ENCODE results near the gene RASAL1. TPM values are rescaled to one million over a fixed set of nuclear protein-coding genes. Genes with fewer than 3 reads are reported as not detected.

Gene RASAL1
- total RNA-seq, 1 experiment from 2014 or later = 16.0 TPM

DNA sequence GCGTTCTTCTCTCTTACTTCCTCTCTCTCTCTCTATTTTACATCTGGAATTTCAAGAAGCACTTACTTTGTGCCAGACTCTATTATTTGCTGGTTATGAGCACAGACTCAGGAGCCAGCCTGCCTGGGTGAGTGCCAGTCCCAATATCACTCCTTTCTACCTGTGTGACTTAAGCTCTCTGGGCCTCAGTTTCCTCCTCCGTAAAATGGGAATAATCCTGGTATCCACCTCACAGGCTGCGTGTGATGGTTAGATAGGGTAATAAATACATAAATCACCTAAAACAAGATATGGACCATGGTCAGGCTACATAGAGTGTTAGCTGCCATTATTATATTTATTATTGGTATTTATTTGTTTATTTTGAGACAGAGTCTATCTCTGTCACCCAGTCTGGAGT, 24.3 kb downstream of the RASAL1 start:
- intact Hi-C loops (cut with micrococcal nuclease) = no loop called here
- no peaks in the 10 kb centered on the region; a peak in 1 of 4 replicates for H3K4me1 ChIP-seq (ENCODE audit: control insufficient read depth in 1 of 2, insufficient read depth in 2 of 2, low read length in 2 of 2)
- no peak overlapping the region for H3K4me3 ChIP-seq (replicated peaks in 1 of 2; ENCODE audit: low read depth in 1 of 2, low read length in 2 of 2)
- H4K20me1 ChIP-seq (ENCODE audit: insufficient read depth) = no peaks in the 10 kb centered on the region
- no peak overlapping the region for H3K9ac ChIP-seq (ENCODE audit: low read length)
- no peak for DNase-seq (ENCODE audit: low read depth, low spot score)
- no peaks in the 10 kb centered on the region for H3K36me3 ChIP-seq (ENCODE audit: control insufficient read depth in 1 of 2, insufficient read depth in 2 of 2, low read length in 2 of 2)
- H3K27ac ChIP-seq (ENCODE audit: low read depth, low read length) = no peak overlapping the region
- ATAC-seq = no peak
- no peaks in the 10 kb centered on the region for H3K79me2 ChIP-seq (ENCODE audit: insufficient read depth, low read length)
- ChIA-PET CTCF (interaction anchor here (1.2 kb wide), 1 partner anchor 24 kb away, joined by 3 read pairs; the partner anchor contains the start of gene RASAL1), RAD21 (ENCODE audit: low non-redundant PET in 1 of 2, low total read pairs in 2 of 2, uncharacterized antibody in 2 of 2, unreplicated experiment in 2 of 2) (no interaction called here), POLR2A (no interaction called here)
- no TSS peak for BruUV-seq (replicated peaks)
- H3K9me3 ChIP-seq (ENCODE audit: control insufficient read depth in 1 of 2, insufficient read depth in 1 of 2, low read depth in 1 of 2, low read length in 2 of 2) = no peaks in the 10 kb centered on the region
- H3K27me3 ChIP-seq (ENCODE audit: insufficient read depth, low read length) = no peaks in the 10 kb centered on the region
- TF ChIP-seq, protein P1, sequence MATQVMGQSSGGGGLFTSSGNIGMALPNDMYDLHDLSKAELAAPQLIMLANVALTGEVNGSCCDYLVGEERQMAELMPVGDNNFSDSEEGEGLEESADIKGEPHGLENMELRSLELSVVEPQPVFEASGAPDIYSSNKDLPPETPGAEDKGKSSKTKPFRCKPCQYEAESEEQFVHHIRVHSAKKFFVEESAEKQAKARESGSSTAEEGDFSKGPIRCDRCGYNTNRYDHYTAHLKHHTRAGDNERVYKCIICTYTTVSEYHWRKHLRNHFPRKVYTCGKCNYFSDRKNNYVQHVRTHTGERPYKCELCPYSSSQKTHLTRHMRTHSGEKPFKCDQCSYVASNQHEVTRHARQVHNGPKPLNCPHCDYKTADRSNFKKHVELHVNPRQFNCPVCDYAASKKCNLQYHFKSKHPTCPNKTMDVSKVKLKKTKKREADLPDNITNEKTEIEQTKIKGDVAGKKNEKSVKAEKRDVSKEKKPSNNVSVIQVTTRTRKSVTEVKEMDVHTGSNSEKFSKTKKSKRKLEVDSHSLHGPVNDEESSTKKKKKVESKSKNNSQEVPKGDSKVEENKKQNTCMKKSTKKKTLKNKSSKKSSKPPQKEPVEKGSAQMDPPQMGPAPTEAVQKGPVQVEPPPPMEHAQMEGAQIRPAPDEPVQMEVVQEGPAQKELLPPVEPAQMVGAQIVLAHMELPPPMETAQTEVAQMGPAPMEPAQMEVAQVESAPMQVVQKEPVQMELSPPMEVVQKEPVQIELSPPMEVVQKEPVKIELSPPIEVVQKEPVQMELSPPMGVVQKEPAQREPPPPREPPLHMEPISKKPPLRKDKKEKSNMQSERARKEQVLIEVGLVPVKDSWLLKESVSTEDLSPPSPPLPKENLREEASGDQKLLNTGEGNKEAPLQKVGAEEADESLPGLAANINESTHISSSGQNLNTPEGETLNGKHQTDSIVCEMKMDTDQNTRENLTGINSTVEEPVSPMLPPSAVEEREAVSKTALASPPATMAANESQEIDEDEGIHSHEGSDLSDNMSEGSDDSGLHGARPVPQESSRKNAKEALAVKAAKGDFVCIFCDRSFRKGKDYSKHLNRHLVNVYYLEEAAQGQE (IDR thresholded peaks at IDR 0.05; ENCODE audit: low read depth) = no peak
- no peak for TF ChIP-seq ELF1 (IDR thresholded peaks at IDR 0.05; ENCODE audit: borderline replicate concordance, low read depth)
- no peak for TF ChIP-seq CBX3 (IDR thresholded peaks at IDR 0.05; ENCODE audit: low read depth)
- no peaks in the 10 kb centered on the region for H3K9me2 ChIP-seq (ENCODE audit: insufficient read depth)
- no peak overlapping the region for H3K4me2 ChIP-seq (ENCODE audit: low read length)
- H2AFZ ChIP-seq (ENCODE audit: low read depth, low read length, poor library complexity, severe bottlenecking) = no peak overlapping the region

DNA sequence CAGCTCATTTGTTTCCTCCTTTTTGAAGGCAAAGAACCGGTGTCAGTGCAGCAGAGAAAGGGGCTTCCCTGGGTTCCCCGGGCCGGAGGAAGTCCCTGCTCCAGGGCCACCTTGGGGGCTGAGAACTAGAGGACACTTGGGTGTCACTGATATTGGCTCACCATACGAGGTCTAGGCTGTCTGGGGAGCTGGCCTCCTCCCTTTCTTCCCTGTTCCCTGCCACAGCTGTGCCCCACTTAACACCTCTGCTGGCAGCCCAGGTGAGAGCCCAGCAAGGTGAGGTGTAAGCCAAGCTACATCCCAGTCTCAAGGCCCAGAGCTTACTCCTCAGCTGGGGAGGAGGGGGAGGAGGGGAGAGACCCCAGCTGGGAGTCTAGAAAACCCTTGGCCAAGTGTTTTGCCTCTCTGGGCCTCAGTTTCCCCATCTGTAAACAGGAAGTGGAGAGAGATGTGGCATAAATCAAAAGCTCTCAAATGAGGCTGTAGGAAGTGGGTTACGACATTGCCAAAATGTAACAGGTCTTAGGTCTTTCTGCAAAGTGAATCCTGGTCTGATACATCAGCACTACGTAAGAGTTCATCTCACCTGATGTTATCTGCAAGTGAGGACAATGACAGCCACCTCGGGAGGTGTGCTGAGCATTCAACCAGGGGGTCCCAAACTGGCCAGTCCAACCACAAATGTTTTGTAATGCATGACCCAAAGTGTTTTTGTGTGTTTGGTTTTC, 25.5 kb downstream of the RASAL1 start:
- TF ChIP-seq, protein P1 (IDR thresholded peaks at IDR 0.05; ENCODE audit: low read depth) = no peak
- no peak for TF ChIP-seq SIN3A (IDR thresholded peaks at IDR 0.05; ENCODE audit: low read depth)
- no peak for TF ChIP-seq EZH2phosphoT487 (IDR thresholded peaks at IDR 0.05; ENCODE audit: borderline replicate concordance)
- no peak for TF ChIP-seq MAX (IDR thresholded peaks at IDR 0.05)
- TF ChIP-seq ZFX (IDR thresholded peaks at IDR 0.05) = no peak
- no peak for TF ChIP-seq EZH2 (IDR thresholded peaks at IDR 0.05)
- TF ChIP-seq ZNF274 (IDR thresholded peaks at IDR 0.05; ENCODE audit: low read depth, low read length) = no peak
- TF ChIP-seq TCF7L2 (IDR thresholded peaks at IDR 0.05; ENCODE audit: borderline replicate concordance, extremely low read depth, insufficient read depth, insufficient read length) = no peak
- no peak for TF ChIP-seq YY1 (IDR thresholded peaks at IDR 0.05; ENCODE audit: extremely low read depth, insufficient replicate concordance, low read depth, low read length)
- H3K4me3 ChIP-seq (replicated peaks in 1 of 2; ENCODE audit: low read depth in 1 of 2, low read length in 2 of 2) = no peak overlapping the region
- ChIA-PET POLR2A (no interaction called here), CTCF (interaction anchor here (1.2 kb wide), 1 partner anchor 25 kb away, joined by 3 read pairs; the partner anchor contains the start of gene RASAL1), RAD21 (ENCODE audit: low non-redundant PET in 1 of 2, low total read pairs in 2 of 2, uncharacterized antibody in 2 of 2, unreplicated experiment in 2 of 2) (no interaction called here)
- no peaks in the 10 kb centered on the region for H3K79me2 ChIP-seq (ENCODE audit: insufficient read depth, low read length)
- H3K36me3 ChIP-seq (ENCODE audit: control insufficient read depth in 1 of 2, insufficient read depth in 2 of 2, low read length in 2 of 2) = no peaks in the 10 kb centered on the region
- no peak for DNase-seq (ENCODE audit: low read depth, low spot score)
- no peak for ATAC-seq
- no peak overlapping the region for H3K9ac ChIP-seq (ENCODE audit: low read length)
- no peaks in the 10 kb centered on the region for H3K27me3 ChIP-seq (ENCODE audit: insufficient read depth, low read length)
- H3K9me2 ChIP-seq (ENCODE audit: insufficient read depth) = no peaks in the 10 kb centered on the region
- intact Hi-C loops (cut with micrococcal nuclease) = no loop called here
- H3K4me2 ChIP-seq (ENCODE audit: low read length) = no peak overlapping the region
- no peaks in the 10 kb centered on the region for H4K20me1 ChIP-seq (ENCODE audit: insufficient read depth)
- H3K4me1 ChIP-seq (ENCODE audit: control insufficient read depth in 1 of 2, insufficient read depth in 2 of 2, low read length in 2 of 2) = no peaks in the 10 kb centered on the region; a peak in 1 of 4 replicates
- H3K9me3 ChIP-seq (ENCODE audit: control insufficient read depth in 1 of 2, insufficient read depth in 1 of 2, low read depth in 1 of 2, low read length in 2 of 2) = no peaks in the 10 kb centered on the region
- H3K27ac ChIP-seq (ENCODE audit: low read depth, low read length) = no peak overlapping the region
- no peak overlapping the region for H2AFZ ChIP-seq (ENCODE audit: low read depth, low read length, poor library complexity, severe bottlenecking)
- BruUV-seq (replicated peaks) = no TSS peak
